D721Med (cell line): ENCODE data around the gene AGAP1.
A peak's percentile ranks its signal among the peaks of the same experiment; 100 is the strongest.
"Not testable (repeated sequence)": the region's sequence is repeated elsewhere in the genome, so short reads cannot be mapped to it uniquely, and the experiment has no call there.

Experiments used
- DNase-seq: peaks from one replicate; pipeline ENCODE4 v3.0.0; 2011; ENCODE audit warnings: low spot score; ENCODE audit not compliant: insufficient read length
- FAIRE-seq: peaks from 2 replicates; lab custom pipeline; 2011; peaks lifted over from hg19 to GRCh38; lab: Jason Lieb, UNC
- CTCF ChIP-seq: IDR thresholded peaks from 2 replicates; pipeline ENCODE4 v1.5.1; 2012; ENCODE audit warnings: mild to moderate bottlenecking, control low read depth; ENCODE audit not compliant: insufficient read depth; ENCODE audit errors: missing control alignments

AGAP1 gene

DNA sequence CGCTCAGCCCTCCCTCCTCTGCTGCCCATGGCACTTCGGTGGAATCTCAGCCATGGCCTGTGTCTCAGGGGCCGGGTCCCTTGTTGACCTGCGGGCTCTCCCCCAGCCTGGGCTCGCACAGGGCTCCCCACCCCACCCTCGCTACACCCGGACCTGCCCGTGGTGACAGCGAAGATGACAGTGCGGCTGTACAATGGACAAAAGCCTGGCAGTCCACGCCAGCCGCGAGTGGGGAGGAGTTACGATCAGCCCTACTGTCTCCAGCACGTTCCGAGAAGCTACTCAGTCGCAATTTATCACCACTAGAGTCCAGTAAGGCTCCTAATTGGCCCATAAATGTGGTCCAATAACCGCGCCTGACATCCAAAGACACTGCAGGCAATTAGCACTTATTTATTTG, 642.7 kb downstream of the AGAP1 start:
- TF ChIP-seq CTCF: no peak
- DNase-seq (no peak), FAIRE-seq (no peak)

GRCh38 chr2:236137066-236137465, 643.2 kb downstream of the AGAP1 start:
- FAIRE-seq (no peak), DNase-seq (no peak)
- TF ChIP-seq CTCF: no peak

- not testable (repeated sequence) for FAIRE-seq, DNase-seq
Measured at GRCh38 chr2:236141616-236142015, 647.8 kb downstream of the AGAP1 start.

GRCh38 chr2:236143811-236144210, 650.0 kb downstream of the AGAP1 start:
- no peak for FAIRE-seq
- no peak for DNase-seq
- no peak for TF ChIP-seq CTCF

DNA sequence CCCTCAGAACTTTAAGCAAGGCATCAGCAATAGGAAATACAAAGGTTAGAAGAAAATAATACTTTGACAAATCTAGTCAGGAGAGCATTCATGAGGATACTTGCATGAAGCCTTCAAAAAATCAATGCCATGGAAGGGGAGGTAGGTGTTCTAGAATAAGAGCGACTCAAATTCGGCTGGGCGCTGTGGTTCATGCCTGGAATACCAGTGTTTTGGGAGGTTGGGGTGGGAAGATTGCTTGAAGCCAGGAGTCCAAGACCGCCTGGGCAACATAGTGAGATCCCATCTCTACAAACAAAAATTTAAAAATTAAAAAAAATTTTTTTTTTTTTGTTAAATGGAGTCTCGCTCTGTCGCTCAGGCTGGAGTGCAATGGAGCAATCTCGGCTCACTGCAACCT, 652.6 kb downstream of the AGAP1 start:
- TF ChIP-seq CTCF: no peak
- no peak for FAIRE-seq
- peak; percentile 1 for DNase-seq

GRCh38 chr2:236155406-236155805, 661.6 kb downstream of the AGAP1 start:
- TF ChIP-seq CTCF: no peak
- DNase-seq (no peak), FAIRE-seq (no peak)

GRCh38 chr2:236156095-236156859, 662.4 kb downstream of the AGAP1 start:
- DNase-seq (no peak), FAIRE-seq (no peak)
- TF ChIP-seq CTCF: no peak
